Right cardiac atrium (tissue), 5 donors: ENCODE measurements around the gene TRAF3IP3. TPM values are rescaled to one million over a fixed set of nuclear protein-coding genes. Genes with fewer than 3 reads are reported as not detected.
"Not testable (repeated sequence)": the region's sequence is repeated elsewhere in the genome, so short reads cannot be mapped to it uniquely, and the experiment has no call there.

Source experiments
- ATAC-seq, 2 donors: fragments of 200-7000 bp; cut with Tn5 transposase; one replicate each; pipeline versions ENCODE4 v1.8.0 to v1.9.1; 2020; ENCODE audit warnings: moderate library complexity in 2 of 2, mild to moderate bottlenecking in 1 of 2
- DNase-seq, 3 donors: peaks; one replicate each; pipeline ENCODE4 v3.0.0-alpha.2; 2020
- H3K27ac ChIP-seq: one replicate; pipeline ENCODE4 v1.5.1; 2013; ENCODE audit warnings: mild to moderate bottlenecking, low read length, control low read depth, moderate library complexity
- H3K27me3 ChIP-seq: one replicate; pipeline ENCODE4 v1.6.1; 2013; ENCODE audit not compliant: control insufficient read depth, insufficient read depth
- H3K4me1 ChIP-seq: one replicate; pipeline ENCODE4 v1.6.1; 2013; ENCODE audit warnings: low read length; ENCODE audit not compliant: control insufficient read depth, insufficient read depth
- H3K4me3 ChIP-seq: one replicate; pipeline ENCODE4 v1.5.1; 2013; ENCODE audit warnings: low read length, control low read depth
- H3K9me3 ChIP-seq: one replicate; pipeline ENCODE4 v1.6.1; 2013; ENCODE audit warnings: low read length; ENCODE audit not compliant: control insufficient read depth
- WGBS: extraction: QIAGEN DNeasy Blood & Tissue Kit; methylation state at CpG from one replicate; pipeline ENCODE4 v1.1.7; 2013; 5-methylcytosine and 5-hydroxymethylcytosine counted together
- intact Hi-C, 4 donors: fragments of 100-400 bp; cut with DNase I; formaldehyde crosslinking; loops; one replicate each; pipeline versions ENCODE4 v1.11.0 to v1.14.0; 2022 to 2023
- polyA plus RNA-seq: library from polyadenylated mRNA; stranded (reverse); fragments of 200-250 nt; gene quantifications from one replicate; pipeline ENCODE4 v1.2.3, GENCODE V29; 2013
- total RNA-seq, 4 donors: library from RNA; stranded (reverse); fragmentation: NEBNext Ultra II Directional; extraction: Animal tissue kit (Norgen Biotek cat#: 25700); gene quantifications; one replicate each; pipeline ENCODE4 v1.2.1, GENCODE V29; 2021
- donor health status: healthy with polysubstance abuse.
- donor health status: DM: no; HTN: yes; CAD: no.
- donor health status: DM: no; HTN: no; CAD: no.
- donor health status: DM: no; HTN: yes; CAD: no; lungs with severe emphysema.
- donor health status: DM: yes; HTN: yes; CAD: no.

Gene TRAF3IP3
- total and polyA plus RNA-seq, 5 donors, result 0.63 to 2.7 (median 1.3) TPM

GRCh38 chr1:209784265-209785169, 28.7 kb downstream of the TRAF3IP3 start, which contains the start of gene C1orf74:
Gene C1orf74 (minus strand): TSS chr1:209784559. CDS start chr1:209783634, 925 bp downstream.
- DNase-seq, result peak; percentile 99 to 100 (median 100)
- intact Hi-C loops, result no loop called here
- 3% methylated on average over 48 of the region's 48 CpGs for WGBS
- H3K27ac ChIP-seq, result peak within 1 kb of the TSS; percentile 94
- H3K9me3 ChIP-seq, result no peaks in the 10 kb centered on the region
- H3K4me1 ChIP-seq, result peaks cover 6% of the 10 kb centered on the region
- peak; percentile 98 to 99 for ATAC-seq
- H3K4me3 ChIP-seq, result peak within 1 kb of the TSS; percentile 75
- H3K27me3 ChIP-seq, result no peaks in the 10 kb centered on the region

GRCh38 chr1:209785592-209785991, 29.7 kb downstream of the TRAF3IP3 start:
- ATAC-seq (no peak), DNase-seq (no peak)
- no peaks in the 10 kb centered on the region for H3K27me3 ChIP-seq
- H3K9me3 ChIP-seq, result no peaks in the 10 kb centered on the region
- no peak overlapping the region for H3K4me3 ChIP-seq
- WGBS, result 94% methylated on average over 4 of the region's 4 CpGs
- H3K4me1 ChIP-seq, result peaks cover 6% of the 10 kb centered on the region
- H3K27ac ChIP-seq, result peak overlapping the region; percentile 59
- intact Hi-C loops, result no loop called here

GRCh38 chr1:209786146-209786545, 30.3 kb downstream of the TRAF3IP3 start:
- DNase-seq, result no peak
- H3K4me3 ChIP-seq, result no peak overlapping the region
- H3K27ac ChIP-seq, result peak overlapping the region; percentile 44
- H3K9me3 ChIP-seq, result no peaks in the 10 kb centered on the region
- WGBS, result 58% methylated on average over 4 of the region's 4 CpGs
- ATAC-seq, result no peak
- peaks cover 6% of the 10 kb centered on the region for H3K4me1 ChIP-seq
- intact Hi-C loops, result no loop called here
- no peaks in the 10 kb centered on the region for H3K27me3 ChIP-seq

- ATAC-seq (peak; percentile 54 to 68), DNase-seq (peak in 2 of 3 donors; percentile 46 to 60)
- H3K4me1 ChIP-seq, result peaks cover 6% of the 10 kb centered on the region
- H3K27me3 ChIP-seq, result no peaks in the 10 kb centered on the region
- H3K9me3 ChIP-seq, result no peaks in the 10 kb centered on the region
- no peak overlapping the region for H3K4me3 ChIP-seq
- 40% methylated on average over 2 of the region's 2 CpGs for WGBS
- intact Hi-C loops, result no loop called here
- peak overlapping the region; percentile 97 for H3K27ac ChIP-seq
These were observed 31.7 kb downstream of the TRAF3IP3 start for GRCh38 chr1:209787551-209787950.

GRCh38 chr1:209789245-209789644, 33.4 kb downstream of the TRAF3IP3 start:
- Histone ChIP-seq H3K4me3 (no peak overlapping the region), H3K9me3 (no peaks in the 10 kb centered on the region), H3K27me3 (no peaks in the 10 kb centered on the region), H3K4me1 (peaks cover 2% of the 10 kb centered on the region), H3K27ac (no peak overlapping the region)
- WGBS, result 100% methylated on average over 1 of the region's 1 CpG
- DNase-seq (no peak), ATAC-seq (no peak)
- intact Hi-C loops, result no loop called here

- peaks cover 2% of the 10 kb centered on the region for H3K4me1 ChIP-seq
- H3K27me3 ChIP-seq, result no peaks in the 10 kb centered on the region
- WGBS, result 87% methylated on average over 10 of the region's 10 CpGs
- no peaks in the 10 kb centered on the region for H3K9me3 ChIP-seq
- no peak overlapping the region for H3K27ac ChIP-seq
- ATAC-seq (no peak), DNase-seq (no peak)
- intact Hi-C loops, result no loop called here
- no peak overlapping the region for H3K4me3 ChIP-seq
These were observed 34.7 kb downstream of the TRAF3IP3 start for GRCh38 chr1:209790286-209791193.

DNA sequence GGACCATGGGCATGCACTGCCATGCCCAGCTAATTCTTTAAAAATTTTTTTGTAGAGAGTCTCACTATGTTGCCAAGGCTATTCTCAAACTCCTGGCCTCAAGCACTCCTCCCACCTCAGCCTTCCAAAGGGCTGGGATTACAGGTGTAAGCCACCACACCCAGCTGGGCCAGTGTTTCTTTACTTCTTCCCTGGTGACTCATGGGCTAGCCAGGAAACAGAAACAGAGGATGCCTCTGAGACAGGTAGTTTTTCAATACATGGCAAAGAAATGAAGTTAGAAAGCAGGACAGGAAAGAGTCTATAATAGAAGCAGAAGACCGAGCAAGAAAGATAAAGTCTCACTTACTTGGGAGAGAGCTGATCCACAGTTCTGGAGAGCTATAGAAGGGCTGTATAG, 36.1 kb downstream of the TRAF3IP3 start:
- Histone ChIP-seq H3K4me1 (peaks cover 2% of the 10 kb centered on the region), H3K9me3 (no peaks in the 10 kb centered on the region), H3K27me3 (no peaks in the 10 kb centered on the region), H3K4me3 (no peak overlapping the region), H3K27ac (no peak overlapping the region)
- WGBS, result 52% methylated on average over 1 of the region's 1 CpG
- DNase-seq (no peak), ATAC-seq (no peak)
- intact Hi-C loops, result no loop called here

- H3K4me3 ChIP-seq, H3K9me3 ChIP-seq, H3K4me1 ChIP-seq, H3K27ac ChIP-seq, H3K27me3 ChIP-seq, ATAC-seq, DNase-seq, intact Hi-C loops: not testable (repeated sequence)
- 81% methylated on average over 3 of the region's 3 CpGs for WGBS
These were observed 37.9 kb downstream of the TRAF3IP3 start for GRCh38 chr1:209793711-209794110.

DNA sequence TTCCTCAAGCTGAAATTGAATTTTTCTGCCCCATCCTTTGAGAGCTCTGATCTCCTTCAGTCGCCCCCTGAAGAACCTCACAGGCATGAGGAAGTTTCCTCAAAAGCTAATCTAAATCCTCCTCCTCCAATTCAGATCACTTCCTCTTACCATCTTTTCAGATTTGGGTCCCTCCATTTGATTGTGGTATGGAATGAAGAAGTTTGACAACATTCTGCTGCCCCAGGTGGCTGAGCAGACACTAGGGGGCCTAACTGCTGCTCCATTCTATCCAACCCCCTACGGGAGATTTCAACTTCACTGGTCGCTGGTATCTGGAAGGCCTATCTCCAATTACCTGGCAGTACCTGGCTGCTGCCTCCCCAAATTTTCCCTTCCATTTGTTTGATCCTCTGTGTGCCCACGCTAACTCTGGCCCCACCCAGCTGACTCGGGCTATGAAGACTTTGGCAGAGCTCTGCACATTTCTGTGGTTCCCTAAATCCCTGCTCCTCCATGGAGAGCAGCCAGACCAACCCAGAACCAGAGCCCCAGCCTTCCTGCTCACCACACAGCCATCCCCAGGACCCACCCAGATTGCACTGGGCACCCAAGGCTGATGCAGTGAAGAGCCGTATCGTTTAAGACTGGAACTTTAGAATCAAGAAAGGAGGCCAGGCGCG, 42.3 kb downstream of the TRAF3IP3 start:
- WGBS, result 79% methylated on average over 9 of the region's 9 CpGs

DNA sequence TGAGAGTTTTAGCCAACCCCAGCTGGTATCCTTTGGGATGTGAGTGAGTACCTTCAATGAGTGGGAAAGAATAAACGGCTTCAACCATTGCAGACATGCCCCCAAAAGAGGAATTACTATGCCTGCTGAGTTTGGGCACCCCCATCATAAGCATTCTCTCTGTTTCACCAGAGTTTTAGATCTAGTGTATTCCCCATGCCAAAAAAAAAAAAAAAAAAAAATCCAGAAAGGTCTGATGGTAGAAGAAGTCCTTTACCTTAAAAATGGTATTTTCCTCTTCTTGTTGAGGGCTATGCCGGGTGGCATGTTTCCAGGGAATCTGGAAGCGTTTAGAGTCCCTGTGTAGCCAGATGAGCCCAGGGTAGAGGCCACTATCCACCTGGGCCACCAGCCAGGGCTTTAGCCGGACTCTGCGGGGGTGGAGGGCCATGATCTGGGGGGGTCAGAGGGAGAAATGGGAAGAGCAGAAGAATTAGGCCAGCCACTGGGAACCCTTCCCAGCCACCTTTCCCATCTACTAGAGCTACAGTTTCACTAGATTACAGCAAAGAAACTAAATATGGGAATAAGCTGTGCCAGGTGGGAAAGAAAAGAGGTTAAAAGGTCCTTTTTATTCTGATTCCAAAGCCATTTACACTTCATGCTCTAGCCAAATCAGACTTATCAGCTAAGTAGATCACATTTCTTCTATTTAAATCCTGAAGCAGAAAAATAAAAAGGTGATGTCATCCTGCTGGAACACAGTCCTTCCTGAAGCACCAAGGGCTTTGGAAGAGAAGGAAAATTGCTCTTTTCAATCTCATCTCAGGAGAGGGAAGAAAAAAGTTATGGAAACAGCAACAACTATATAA, 45.4 kb downstream of the TRAF3IP3 start:
- intact Hi-C loops, result no loop called here
- Histone ChIP-seq H3K9me3 (no peaks in the 10 kb centered on the region), H3K4me1 (no peaks in the 10 kb centered on the region), H3K4me3 (peak overlapping the region; percentile 26), H3K27ac (no peak overlapping the region), H3K27me3 (no peaks in the 10 kb centered on the region)
- peak; percentile 24 to 65 (median 65) for DNase-seq
- no peak for ATAC-seq
- WGBS, result 41% methylated on average over 5 of the region's 5 CpGs

More for the DNA sequence above, 42.3 kb downstream of the TRAF3IP3 start:
- ATAC-seq (no peak), DNase-seq (no peak)
- Histone ChIP-seq H3K4me3 (no peak overlapping the region), H3K27me3 (no peaks in the 10 kb centered on the region), H3K4me1 (no peaks in the 10 kb centered on the region), H3K27ac (no peak overlapping the region), H3K9me3 (no peaks in the 10 kb centered on the region)
- intact Hi-C loops, result no loop called here
